ENCODE measurements around the gene F2R.
"Not testable (repeated sequence)": the region's sequence is repeated elsewhere in the genome, so short reads cannot be mapped to it uniquely, and the experiment has no call there.

Gene F2R

GRCh38 chr5:76751291-76751690 lies 35.4 kb downstream of the F2R start:
- Histone ChIP-seq H3K27ac (ENCODE audit: low read depth, low read length) (no peak overlapping the region), H3K4me3 (ENCODE audit: low read length) (no peak overlapping the region), H3K9ac (ENCODE audit: low read length) (no peak overlapping the region), H3K36me3 (ENCODE audit: control insufficient read depth, insufficient read depth, low read length) (no peaks in the 10 kb centered on the region), H3K27me3 (ENCODE audit: control insufficient read depth, insufficient read depth, low read length) (no peaks in the 10 kb centered on the region), H3K4me1 (ENCODE audit: control insufficient read depth, insufficient read depth, low read length) (no peaks in the 10 kb centered on the region)

DNA sequence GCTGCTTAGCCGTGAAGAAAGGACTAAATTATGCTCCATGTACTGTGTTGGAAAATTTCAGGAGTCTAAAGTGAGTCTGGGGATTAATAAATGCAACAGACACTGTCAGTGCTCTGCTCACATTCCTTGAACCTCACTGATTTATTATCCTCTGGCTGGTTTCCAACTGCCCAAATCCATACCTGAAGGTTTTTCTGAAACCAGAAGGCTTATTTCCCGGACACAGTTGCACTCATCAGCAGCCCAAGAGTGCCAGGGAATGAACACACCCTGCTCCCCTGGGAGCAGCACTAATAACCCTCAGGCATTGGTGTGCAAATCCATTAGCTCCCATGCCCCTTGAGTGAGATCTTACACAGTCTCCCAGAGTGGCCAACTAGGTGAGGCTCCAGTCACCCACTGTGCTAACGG lies 38.7 kb downstream of the F2R start:
- Histone ChIP-seq H3K9ac (ENCODE audit: low read length) (no peak overlapping the region), H3K36me3 (ENCODE audit: control insufficient read depth, insufficient read depth, low read length) (no peaks in the 10 kb centered on the region), H3K27ac (ENCODE audit: low read depth, low read length) (no peak overlapping the region), H3K4me3 (ENCODE audit: low read length) (no peak overlapping the region), H3K27me3 (ENCODE audit: control insufficient read depth, insufficient read depth, low read length) (no peaks in the 10 kb centered on the region), H3K4me1 (ENCODE audit: control insufficient read depth, insufficient read depth, low read length) (no peaks in the 10 kb centered on the region)

GRCh38 chr5:76755779-76756637 lies 40.1 kb downstream of the F2R start:
- Histone ChIP-seq H3K36me3 (ENCODE audit: control insufficient read depth, insufficient read depth, low read length) (no peaks in the 10 kb centered on the region), H3K27ac (ENCODE audit: low read depth, low read length) (no peak overlapping the region), H3K27me3 (ENCODE audit: control insufficient read depth, insufficient read depth, low read length) (no peaks in the 10 kb centered on the region), H3K9ac (ENCODE audit: low read length) (no peak overlapping the region), H3K4me1 (ENCODE audit: control insufficient read depth, insufficient read depth, low read length) (no peaks in the 10 kb centered on the region), H3K4me3 (ENCODE audit: low read length) (no peak overlapping the region)

GRCh38 chr5:76757049-76757448 lies 41.1 kb downstream of the F2R start:
- H3K9ac ChIP-seq (ENCODE audit: low read length) = no peak overlapping the region
- H3K36me3 ChIP-seq (ENCODE audit: control insufficient read depth, insufficient read depth, low read length) = no peaks in the 10 kb centered on the region
- no peak overlapping the region for H3K4me3 ChIP-seq (ENCODE audit: low read length)
- no peaks in the 10 kb centered on the region for H3K27me3 ChIP-seq (ENCODE audit: control insufficient read depth, insufficient read depth, low read length)
- H3K27ac ChIP-seq (ENCODE audit: low read depth, low read length) = no peak overlapping the region
- no peaks in the 10 kb centered on the region for H3K4me1 ChIP-seq (ENCODE audit: control insufficient read depth, insufficient read depth, low read length)

DNA sequence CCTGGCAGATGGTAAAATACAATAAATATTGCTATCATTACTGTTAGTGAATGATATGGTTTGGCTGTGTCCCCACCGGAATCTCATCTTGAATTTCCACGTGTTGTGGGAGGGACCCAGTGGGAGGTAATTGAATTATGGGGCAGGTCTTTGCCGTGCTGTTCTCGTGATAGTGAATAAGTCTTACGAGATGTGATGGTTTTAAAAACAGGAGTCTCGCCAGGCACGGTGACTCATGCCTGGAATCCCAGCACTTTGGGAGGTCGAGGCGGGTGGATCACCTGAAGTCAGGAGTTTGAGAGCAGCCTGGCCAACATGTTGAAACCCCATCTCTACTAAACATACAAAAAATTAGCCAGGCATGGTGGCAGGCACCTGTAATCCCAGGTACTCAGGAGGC lies 45.2 kb downstream of the F2R start:
- H3K36me3 ChIP-seq (ENCODE audit: control insufficient read depth, insufficient read depth, low read length); H3K9ac ChIP-seq (ENCODE audit: low read length); H3K4me3 ChIP-seq (ENCODE audit: low read length); H3K27me3 ChIP-seq (ENCODE audit: control insufficient read depth, insufficient read depth, low read length); H3K27ac ChIP-seq (ENCODE audit: low read depth, low read length); H3K4me1 ChIP-seq (ENCODE audit: control insufficient read depth, insufficient read depth, low read length): not testable (repeated sequence)

DNA sequence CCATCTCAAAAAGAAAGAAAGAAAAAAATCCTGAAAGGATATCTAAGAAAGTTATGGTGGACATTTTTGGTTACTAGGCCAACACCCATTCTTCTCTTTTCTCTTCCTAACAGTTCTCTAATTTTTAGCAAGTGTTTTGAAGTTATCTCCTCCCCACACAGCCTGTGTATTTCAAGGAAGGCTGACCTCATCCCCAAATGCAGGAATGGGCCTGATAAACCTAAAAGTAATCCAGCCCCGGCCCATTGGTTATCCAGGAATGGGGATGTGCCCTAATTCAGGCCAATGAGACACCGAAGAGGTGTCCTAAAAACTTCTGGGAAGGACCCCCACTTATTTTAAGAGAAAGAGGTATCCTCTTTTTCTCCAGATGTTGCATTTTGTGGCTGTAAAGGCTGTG lies 46.6 kb downstream of the F2R start:
- Histone ChIP-seq H3K36me3 (ENCODE audit: control insufficient read depth, insufficient read depth, low read length) (no peaks in the 10 kb centered on the region), H3K4me3 (ENCODE audit: low read length) (no peak overlapping the region), H3K27ac (ENCODE audit: low read depth, low read length) (no peak overlapping the region), H3K27me3 (ENCODE audit: control insufficient read depth, insufficient read depth, low read length) (no peaks in the 10 kb centered on the region), H3K9ac (ENCODE audit: low read length) (no peak overlapping the region), H3K4me1 (ENCODE audit: control insufficient read depth, insufficient read depth, low read length) (no peaks in the 10 kb centered on the region)

DNA sequence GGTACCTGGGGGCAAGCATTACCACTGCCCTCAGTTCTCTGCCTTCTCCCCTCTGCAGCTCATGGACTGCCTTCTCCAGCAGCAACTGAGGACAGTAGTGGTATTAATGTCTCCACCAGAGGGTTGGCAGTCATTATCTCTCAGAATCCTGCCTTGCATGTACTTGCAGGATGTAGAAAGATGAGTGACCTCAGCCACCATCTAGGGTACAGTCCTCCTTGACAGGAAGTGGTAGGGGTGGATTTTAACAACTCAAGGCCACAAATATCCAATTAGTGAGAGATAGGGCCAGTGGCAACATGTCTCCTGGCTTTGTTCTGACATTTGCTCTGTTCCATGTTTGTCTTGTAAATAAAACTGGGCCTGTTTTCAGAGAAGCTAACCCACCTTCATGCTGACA lies 47.2 kb downstream of the F2R start:
- no peaks in the 10 kb centered on the region for H3K27me3 ChIP-seq (ENCODE audit: control insufficient read depth, insufficient read depth, low read length)
- no peak overlapping the region for H3K9ac ChIP-seq (ENCODE audit: low read length)
- no peak overlapping the region for H3K27ac ChIP-seq (ENCODE audit: low read depth, low read length)
- no peak overlapping the region for H3K4me3 ChIP-seq (ENCODE audit: low read length)
- no peaks in the 10 kb centered on the region for H3K36me3 ChIP-seq (ENCODE audit: control insufficient read depth, insufficient read depth, low read length)
- no peaks in the 10 kb centered on the region for H3K4me1 ChIP-seq (ENCODE audit: control insufficient read depth, insufficient read depth, low read length)

GRCh38 chr5:76764374-76764773 lies 48.4 kb downstream of the F2R start:
- no peak overlapping the region for H3K27ac ChIP-seq (ENCODE audit: low read depth, low read length)
- H3K4me1 ChIP-seq (ENCODE audit: control insufficient read depth, insufficient read depth, low read length) = no peaks in the 10 kb centered on the region
- H3K9ac ChIP-seq (ENCODE audit: low read length) = no peak overlapping the region
- no peaks in the 10 kb centered on the region for H3K36me3 ChIP-seq (ENCODE audit: control insufficient read depth, insufficient read depth, low read length)
- H3K27me3 ChIP-seq (ENCODE audit: control insufficient read depth, insufficient read depth, low read length) = no peaks in the 10 kb centered on the region
- no peak overlapping the region for H3K4me3 ChIP-seq (ENCODE audit: low read length)

DNA sequence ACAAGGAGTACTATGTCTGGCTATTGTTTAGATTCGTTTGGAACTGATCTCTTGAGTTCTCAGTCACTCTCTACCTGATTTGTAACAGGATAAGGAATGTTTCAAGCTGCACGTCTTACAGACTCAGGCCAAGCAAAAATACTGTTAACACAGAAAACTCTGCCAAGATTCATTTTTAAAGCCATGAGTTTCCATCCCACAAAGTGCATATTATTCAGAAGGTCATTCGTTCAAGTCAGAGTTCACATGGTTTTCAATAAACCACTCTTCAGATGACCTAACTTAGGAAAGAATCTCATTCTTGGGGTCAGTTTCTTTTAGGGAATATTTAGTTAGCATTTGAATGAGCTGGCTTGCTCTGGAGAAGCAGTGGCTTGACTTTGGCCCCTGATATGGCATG lies 49.3 kb downstream of the F2R start:
- H3K9ac ChIP-seq (ENCODE audit: low read length) = no peak overlapping the region
- H3K27ac ChIP-seq (ENCODE audit: low read depth, low read length) = no peak overlapping the region
- H3K4me3 ChIP-seq (ENCODE audit: low read length) = no peak overlapping the region
- H3K36me3 ChIP-seq (ENCODE audit: control insufficient read depth, insufficient read depth, low read length) = no peaks in the 10 kb centered on the region
- no peaks in the 10 kb centered on the region for H3K27me3 ChIP-seq (ENCODE audit: control insufficient read depth, insufficient read depth, low read length)
- no peaks in the 10 kb centered on the region for H3K4me1 ChIP-seq (ENCODE audit: control insufficient read depth, insufficient read depth, low read length)

DNA sequence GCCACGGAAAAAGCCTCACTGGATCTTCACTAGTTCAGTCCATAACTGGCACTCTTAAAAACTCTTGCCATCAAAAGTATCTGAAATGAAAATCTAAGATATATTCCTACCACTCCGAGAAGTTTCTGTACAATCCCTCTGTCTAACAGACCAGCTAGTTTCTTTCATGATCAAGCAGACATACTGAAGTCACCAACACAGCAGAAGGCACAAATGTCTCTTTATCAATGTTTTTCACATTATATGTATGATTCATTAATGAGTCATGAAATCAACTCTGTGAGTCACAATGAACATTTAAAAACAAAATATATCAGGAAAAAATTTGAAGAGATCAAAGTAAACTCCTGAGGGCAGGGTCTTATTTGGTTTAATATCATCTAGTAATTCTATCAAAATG lies 50.8 kb downstream of the F2R start:
- H3K4me1 ChIP-seq (ENCODE audit: control insufficient read depth, insufficient read depth, low read length) = no peaks in the 10 kb centered on the region
- no peak overlapping the region for H3K4me3 ChIP-seq (ENCODE audit: low read length)
- no peaks in the 10 kb centered on the region for H3K36me3 ChIP-seq (ENCODE audit: control insufficient read depth, insufficient read depth, low read length)
- no peaks in the 10 kb centered on the region for H3K27me3 ChIP-seq (ENCODE audit: control insufficient read depth, insufficient read depth, low read length)
- no peak overlapping the region for H3K27ac ChIP-seq (ENCODE audit: low read depth, low read length)
- H3K9ac ChIP-seq (ENCODE audit: low read length) = no peak overlapping the region

- not testable (repeated sequence) for H3K4me1 ChIP-seq (ENCODE audit: control insufficient read depth, insufficient read depth, low read length); H3K27ac ChIP-seq (ENCODE audit: low read depth, low read length); H3K27me3 ChIP-seq (ENCODE audit: control insufficient read depth, insufficient read depth, low read length); H3K36me3 ChIP-seq (ENCODE audit: control insufficient read depth, insufficient read depth, low read length); H3K9ac ChIP-seq (ENCODE audit: low read length); H3K4me3 ChIP-seq (ENCODE audit: low read length)
Measured at GRCh38 chr5:76771041-76771440, 55.1 kb downstream of the F2R start.

- Histone ChIP-seq H3K27ac (ENCODE audit: low read depth, low read length) (no peak overlapping the region), H3K4me3 (ENCODE audit: low read length) (no peak overlapping the region), H3K36me3 (ENCODE audit: control insufficient read depth, insufficient read depth, low read length) (no peaks in the 10 kb centered on the region), H3K4me1 (ENCODE audit: control insufficient read depth, insufficient read depth, low read length) (no peaks in the 10 kb centered on the region), H3K9ac (ENCODE audit: low read length) (no peak overlapping the region), H3K27me3 (ENCODE audit: control insufficient read depth, insufficient read depth, low read length) (no peaks in the 10 kb centered on the region)
Measured at GRCh38 chr5:76771705-76772405, 55.9 kb downstream of the F2R start.

DNA sequence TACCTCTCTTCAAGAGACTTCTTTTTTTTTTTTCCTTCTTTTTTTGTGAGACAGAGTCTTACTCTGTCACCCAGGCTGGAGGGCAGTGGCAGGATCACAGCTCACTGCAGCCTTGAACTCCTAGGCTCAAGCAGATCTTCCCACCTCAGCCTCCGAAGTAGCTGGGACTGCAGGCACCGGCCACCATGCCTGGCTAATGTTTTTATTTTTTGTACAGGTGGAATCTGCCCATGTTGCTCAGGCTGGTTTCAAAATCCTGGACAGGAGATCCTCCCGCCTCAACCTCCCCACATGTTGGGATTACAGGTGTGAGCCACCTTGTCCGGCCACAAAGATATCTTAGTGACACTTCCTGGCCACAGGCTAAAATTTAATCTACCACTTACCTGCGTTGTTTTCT lies 60.0 kb downstream of the F2R start:
- Histone ChIP-seq H3K4me3 (ENCODE audit: low read length) (no peak overlapping the region), H3K9ac (ENCODE audit: low read length) (no peak overlapping the region), H3K36me3 (ENCODE audit: control insufficient read depth, insufficient read depth, low read length) (no peaks in the 10 kb centered on the region), H3K27me3 (ENCODE audit: control insufficient read depth, insufficient read depth, low read length) (no peaks in the 10 kb centered on the region), H3K27ac (ENCODE audit: low read depth, low read length) (no peak overlapping the region), H3K4me1 (ENCODE audit: control insufficient read depth, insufficient read depth, low read length) (no peaks in the 10 kb centered on the region)

All from rectal smooth muscle tissue (tissue), 1 donor.